ENCODE measurements around the gene GTF3C1.
A peak's percentile ranks its signal among the peaks of the same experiment; 100 is the strongest.
"Not testable (repeated sequence)": the region's sequence is repeated elsewhere in the genome, so short reads cannot be mapped to it uniquely, and the experiment has no call there.

Gene GTF3C1

GRCh38 chr16:27461483-27462171 lies 88.1 kb downstream of the GTF3C1 start:
- DNase-seq = no peak

- no peak for DNase-seq
These were observed 88.8 kb downstream of the GTF3C1 start for GRCh38 chr16:27460663-27461482.

- no peak for DNase-seq
These were observed 89.5 kb downstream of the GTF3C1 start for GRCh38 chr16:27460213-27460612.

- DNase-seq = no peak
These were observed 90.6 kb downstream of the GTF3C1 start for GRCh38 chr16:27458987-27459688.

GRCh38 chr16:27458258-27458657 lies 91.5 kb downstream of the GTF3C1 start:
- DNase-seq = no peak

GRCh38 chr16:27457605-27457900 lies 92.2 kb downstream of the GTF3C1 start:
- DNase-seq = not testable (repeated sequence)

GRCh38 chr16:27455700-27456099 lies 94.0 kb downstream of the GTF3C1 start:
- peak in 1 of 2 donors; percentile 36 for DNase-seq

- DNase-seq = no peak
These were observed 96.3 kb downstream of the GTF3C1 start for GRCh38 chr16:27453494-27453825.

- DNase-seq = no peak
These were observed 96.9 kb downstream of the GTF3C1 start for GRCh38 chr16:27452569-27453493.

GRCh38 chr16:27450196-27450549 lies 99.5 kb downstream of the GTF3C1 start:
- DNase-seq = no peak

GRCh38 chr16:27449434-27450195 lies 100.1 kb downstream of the GTF3C1 start:
- DNase-seq = peak; percentile 78 to 81

- DNase-seq = no peak
These were observed 100.9 kb downstream of the GTF3C1 start for GRCh38 chr16:27448532-27449433.

- DNase-seq = no peak
These were observed 102.4 kb downstream of the GTF3C1 start for GRCh38 chr16:27447301-27447700.

GRCh38 chr16:27446721-27447120 lies 103.0 kb downstream of the GTF3C1 start:
- peak; percentile 70 to 78 for DNase-seq

- DNase-seq = no peak
These were observed 104.1 kb downstream of the GTF3C1 start for GRCh38 chr16:27445502-27446175.

GRCh38 chr16:27444470-27444869 lies 105.2 kb downstream of the GTF3C1 start:
- no peak for DNase-seq

GRCh38 chr16:27444015-27444414 lies 105.7 kb downstream of the GTF3C1 start:
- DNase-seq = no peak

- no peak for DNase-seq
These were observed 107.7 kb downstream of the GTF3C1 start for GRCh38 chr16:27441998-27442397.

GRCh38 chr16:27441276-27441675 lies 108.4 kb downstream of the GTF3C1 start:
- DNase-seq = no peak

GRCh38 chr16:27439271-27440018 lies 110.3 kb downstream of the GTF3C1 start:
- DNase-seq = no peak
